ENCODE data around the gene GPR78.
A peak's percentile ranks its signal among the peaks of the same experiment; 100 is the strongest.

Gene GPR78

DNA sequence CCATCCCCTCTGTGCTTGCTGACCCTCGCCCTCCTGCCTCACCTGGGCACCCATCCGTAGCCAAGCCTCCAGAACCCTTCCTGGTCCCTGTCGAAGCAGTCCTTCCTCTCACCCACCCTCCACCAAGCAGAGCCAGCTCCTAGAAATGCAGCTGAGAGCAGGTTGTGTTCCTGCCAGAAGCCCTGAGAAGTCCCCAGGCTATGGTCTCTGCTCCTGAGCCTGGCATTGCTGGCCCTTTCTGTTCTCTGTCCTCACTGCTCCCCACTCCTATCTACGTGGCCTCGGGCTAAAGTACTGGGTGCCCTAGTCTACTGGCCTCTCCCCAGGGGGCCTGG is 10.3 kb downstream of the GPR78 start:
- H3K4me3 ChIP-seq: no peak overlapping the region
- TF ChIP-seq, protein P1, sequence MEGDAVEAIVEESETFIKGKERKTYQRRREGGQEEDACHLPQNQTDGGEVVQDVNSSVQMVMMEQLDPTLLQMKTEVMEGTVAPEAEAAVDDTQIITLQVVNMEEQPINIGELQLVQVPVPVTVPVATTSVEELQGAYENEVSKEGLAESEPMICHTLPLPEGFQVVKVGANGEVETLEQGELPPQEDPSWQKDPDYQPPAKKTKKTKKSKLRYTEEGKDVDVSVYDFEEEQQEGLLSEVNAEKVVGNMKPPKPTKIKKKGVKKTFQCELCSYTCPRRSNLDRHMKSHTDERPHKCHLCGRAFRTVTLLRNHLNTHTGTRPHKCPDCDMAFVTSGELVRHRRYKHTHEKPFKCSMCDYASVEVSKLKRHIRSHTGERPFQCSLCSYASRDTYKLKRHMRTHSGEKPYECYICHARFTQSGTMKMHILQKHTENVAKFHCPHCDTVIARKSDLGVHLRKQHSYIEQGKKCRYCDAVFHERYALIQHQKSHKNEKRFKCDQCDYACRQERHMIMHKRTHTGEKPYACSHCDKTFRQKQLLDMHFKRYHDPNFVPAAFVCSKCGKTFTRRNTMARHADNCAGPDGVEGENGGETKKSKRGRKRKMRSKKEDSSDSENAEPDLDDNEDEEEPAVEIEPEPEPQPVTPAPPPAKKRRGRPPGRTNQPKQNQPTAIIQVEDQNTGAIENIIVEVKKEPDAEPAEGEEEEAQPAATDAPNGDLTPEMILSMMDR (IDR thresholded peaks at IDR 0.05): no peak

DNA sequence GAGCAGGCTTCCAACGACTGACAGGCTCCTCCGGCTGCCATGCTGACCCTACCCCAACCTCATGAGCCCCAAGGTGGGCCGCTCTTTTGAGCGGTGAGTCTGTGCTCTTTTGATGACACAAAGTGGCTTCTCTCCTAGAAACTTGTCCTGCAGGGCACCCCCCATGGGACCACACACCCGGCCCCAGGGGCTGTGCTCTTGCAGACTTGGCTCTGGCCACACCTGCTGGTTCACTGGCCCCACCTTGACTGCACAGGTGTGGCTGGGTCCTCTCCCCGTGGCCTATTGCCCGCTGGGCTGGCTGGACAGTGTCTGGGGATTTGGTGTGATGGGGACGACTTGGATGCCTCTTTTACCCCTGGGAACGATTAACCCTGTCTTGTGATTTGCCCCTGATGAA is 10.9 kb downstream of the GPR78 start:
- Histone ChIP-seq H3K27ac (no peak overlapping the region), H3K4me3 (no peak overlapping the region)
- TF ChIP-seq, protein P1 (IDR thresholded peaks at IDR 0.05): no peak
- DNase-seq (ENCODE audit: low spot score): no peak

More for the DNA sequence above, 10.3 kb downstream of the GPR78 start:
- H3K27ac ChIP-seq: no peak overlapping the region
- DNase-seq (ENCODE audit: low spot score): no peak

DNA sequence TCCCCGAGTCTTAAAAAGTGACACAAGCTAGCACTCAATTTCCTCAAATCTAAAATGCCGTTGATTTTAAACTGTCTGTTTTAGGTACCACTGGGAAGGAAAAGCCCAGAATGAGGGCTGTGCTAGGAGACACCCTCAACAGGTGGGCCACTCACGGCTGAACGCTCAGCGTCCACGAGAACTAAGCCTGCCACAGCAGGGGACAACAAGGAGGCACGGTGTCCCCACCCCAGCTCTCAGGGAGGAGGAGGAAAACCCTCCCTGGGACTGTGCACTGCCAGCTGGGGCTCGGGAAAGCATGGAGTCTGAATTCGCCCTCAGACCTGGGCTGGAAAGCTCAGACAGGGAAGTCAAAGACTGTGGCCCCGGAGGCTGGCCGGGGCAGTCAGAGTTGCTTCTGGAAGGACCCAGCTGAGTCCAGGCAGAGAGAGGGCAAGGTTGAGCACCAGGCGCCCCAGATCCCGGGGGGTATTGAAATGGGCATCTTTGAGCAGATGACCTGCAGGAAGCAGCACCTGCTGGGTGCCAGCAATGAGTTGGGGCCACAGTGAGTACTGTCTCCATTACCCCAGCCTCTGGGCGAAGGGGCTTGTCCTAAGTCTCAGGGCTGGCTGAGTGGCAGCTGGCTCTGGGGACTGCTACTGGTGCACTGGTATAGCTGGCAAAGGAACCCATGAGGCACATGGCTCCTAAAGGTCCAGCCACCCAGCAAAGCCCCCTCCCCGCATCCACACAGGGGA is 11.6 kb downstream of the GPR78 start:
- DNase-seq (ENCODE audit: low spot score): no peak
- no peak overlapping the region for H3K4me3 ChIP-seq
- no peak overlapping the region for H3K27ac ChIP-seq
- TF ChIP-seq, protein P1 (IDR thresholded peaks at IDR 0.05): no peak

DNA sequence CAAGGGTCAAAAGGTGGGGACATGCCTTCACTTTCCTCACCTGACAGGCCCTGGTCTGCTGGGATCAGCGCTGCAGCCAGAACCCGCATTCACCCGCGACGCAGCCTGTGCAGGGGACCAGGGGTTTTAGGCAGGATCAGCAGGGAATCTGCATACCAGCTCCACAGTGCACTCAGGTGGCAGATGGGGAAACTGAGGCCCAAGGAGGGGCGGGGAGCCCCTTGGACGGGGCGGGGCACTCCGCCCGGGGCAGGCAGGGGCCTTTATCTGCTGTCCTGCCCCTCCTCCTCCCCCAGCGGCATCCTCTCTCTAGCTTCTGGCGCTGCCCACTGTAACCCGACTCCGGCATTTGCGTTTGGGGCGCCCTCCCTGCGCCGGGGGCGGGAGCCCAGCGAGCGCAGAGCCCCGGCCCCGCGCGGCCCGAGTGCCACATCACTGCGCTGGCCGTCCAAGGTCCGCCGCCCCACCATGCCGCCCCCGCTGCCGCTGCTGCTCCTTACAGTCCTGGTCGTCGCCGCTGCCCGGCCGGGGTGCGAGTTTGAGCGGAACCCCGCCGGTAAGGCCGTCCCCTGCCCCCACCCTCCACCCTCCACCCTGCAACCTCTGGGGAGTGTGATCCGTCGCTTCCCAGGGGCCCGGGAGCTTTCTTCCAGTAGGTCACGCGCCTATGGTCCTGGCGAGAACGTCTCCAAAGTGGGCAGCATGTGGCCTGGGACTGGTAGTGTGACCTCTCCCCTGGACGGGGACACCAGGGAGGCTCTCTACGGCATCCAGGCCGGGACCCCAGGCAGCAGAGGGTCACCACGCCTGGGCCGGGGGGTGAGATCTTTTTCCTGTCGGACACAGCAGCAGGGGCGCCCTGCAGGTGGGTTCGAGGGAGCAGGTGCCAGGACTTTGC is 12.4 kb downstream of the GPR78 start, which contains the start of gene CPZ:
Gene CPZ, plus strand, starts transcription at position 400 of the 898 bp plus-strand sequence. Its CDS starts 69 bp downstream, at position 469.
- DNase-seq (ENCODE audit: low spot score): no peak
- TF ChIP-seq, protein P1 (IDR thresholded peaks at IDR 0.05): no peak
- peak within 1 kb of the TSS; percentile 60 for H3K4me3 ChIP-seq
- no peak within 1 kb of the TSS for H3K27ac ChIP-seq

DNA sequence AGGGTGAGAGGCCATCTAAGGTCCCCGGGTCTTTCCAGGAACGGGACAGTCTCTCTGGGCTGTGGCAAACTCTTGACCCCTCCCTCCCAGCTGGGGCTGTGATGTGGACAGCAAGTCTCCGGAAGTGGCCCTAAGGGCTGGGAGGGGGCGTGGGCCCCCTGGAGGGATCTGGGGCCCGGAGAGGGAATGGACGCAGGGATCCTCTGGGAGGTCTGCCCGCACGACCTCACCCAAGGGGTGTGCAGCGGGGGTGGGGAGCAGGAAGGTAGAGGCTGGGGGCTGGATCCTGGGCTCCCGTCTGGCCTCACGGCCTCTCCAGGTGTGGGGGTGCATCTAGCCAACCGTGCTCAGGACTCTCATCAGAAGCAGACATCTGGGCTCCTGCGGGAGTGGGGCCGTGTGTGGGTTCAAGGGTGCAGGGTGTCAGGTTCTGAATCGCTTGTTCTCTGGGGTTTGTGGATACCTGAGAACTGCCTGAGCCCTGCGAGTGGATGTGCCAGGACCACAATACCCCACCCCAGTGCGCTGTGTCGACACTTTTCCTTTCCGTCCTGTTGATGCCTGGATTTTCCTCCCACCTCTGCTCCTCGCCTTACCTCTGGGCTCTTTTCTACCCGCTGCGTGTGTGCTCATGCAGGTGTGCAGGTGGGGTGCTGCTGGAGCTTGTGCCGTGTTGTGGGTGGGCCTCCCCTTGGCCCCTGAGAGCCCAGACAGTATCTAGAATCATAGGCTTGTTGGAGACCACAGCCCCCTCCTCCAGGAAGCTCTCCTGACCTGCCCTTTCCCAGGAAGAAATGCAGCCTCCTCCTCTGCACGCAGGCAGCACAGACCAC is 13.3 kb downstream of the GPR78 start:
- TF ChIP-seq, protein P1 (IDR thresholded peaks at IDR 0.05): no peak
- H3K4me3 ChIP-seq: no peak overlapping the region
- no peak overlapping the region for H3K27ac ChIP-seq
- no peak for DNase-seq (ENCODE audit: low spot score)

DNA sequence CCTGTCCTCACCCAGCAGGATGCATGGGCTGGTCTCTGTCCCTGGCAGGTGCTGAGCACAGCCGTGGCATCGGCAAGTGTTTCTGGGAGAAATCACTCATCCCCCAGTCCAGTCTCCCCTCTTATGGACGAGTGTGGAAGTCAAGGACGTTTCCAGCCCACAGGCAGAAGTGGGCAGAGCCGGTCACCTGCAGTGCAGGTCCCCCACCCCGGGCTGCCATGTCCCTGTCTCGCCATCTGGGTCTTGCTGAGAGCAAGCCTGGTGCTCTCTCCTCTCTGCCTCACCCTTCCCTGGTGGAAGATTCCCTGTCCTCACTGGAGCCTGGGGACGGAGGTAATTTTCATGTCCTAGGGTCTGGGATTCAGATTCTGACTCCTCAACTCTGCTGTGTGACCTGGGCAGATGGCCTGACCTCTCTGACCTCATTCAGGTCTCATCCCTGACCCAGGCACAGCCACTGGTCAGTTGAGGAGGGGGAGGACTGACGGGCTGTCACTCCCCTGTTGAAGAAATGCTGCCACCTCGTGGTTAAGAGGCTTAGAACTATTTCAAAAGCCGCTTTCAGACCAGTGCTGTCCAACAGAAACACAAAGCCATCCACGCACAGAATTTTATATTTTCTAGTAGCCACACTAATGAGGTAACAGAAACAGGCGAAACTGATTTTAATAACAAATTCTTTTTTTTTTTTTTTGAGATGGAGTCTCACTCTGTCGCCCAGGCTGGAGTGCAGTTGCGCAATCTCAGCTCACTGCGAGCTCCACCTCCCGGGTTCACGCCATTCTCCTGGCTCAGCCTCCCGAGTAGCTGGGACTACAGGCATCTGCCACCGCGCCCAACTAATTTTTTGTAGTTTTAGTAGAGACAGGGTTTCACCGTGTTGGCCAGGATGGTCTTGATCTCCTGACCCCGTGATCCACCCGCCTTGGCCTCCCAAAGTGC is 14.2 kb downstream of the GPR78 start:
- DNase-seq (ENCODE audit: low spot score): no peak
- TF ChIP-seq, protein P1 (IDR thresholded peaks at IDR 0.05): peak; percentile 53
- Histone ChIP-seq H3K27ac (no peak overlapping the region), H3K4me3 (no peak overlapping the region)
